Memory B cell (primary cell): ENCODE measurements around the gene KIAA0753.

Source experiments
- ATAC-seq: fragments of 150-1000 bp; cut with Tn5 transposase; 2 replicates; pipeline ENCODE4 v1.10.0; 2021; ENCODE audit warnings: low read depth, mild to moderate bottlenecking, moderate library complexity
- DNase-seq, 2 donors: peaks; one replicate each; pipeline ENCODE4 v3.0.0; 2022; ENCODE audit warnings: low spot score in 2 of 2
- H3K27ac Mint-ChIP-seq: one replicate; pipeline ENCODE4 v1.8.0; 2022; ENCODE audit warnings: mild to moderate bottlenecking, moderate library complexity, mixed read lengths
- H3K27me3 Mint-ChIP-seq: one replicate; pipeline ENCODE4 v1.8.0; 2022; ENCODE audit warnings: mixed read lengths
- H3K36me3 Mint-ChIP-seq: one replicate; pipeline ENCODE4 v1.8.0; 2022; ENCODE audit warnings: mild to moderate bottlenecking, mixed read lengths
- H3K4me1 Mint-ChIP-seq: one replicate; pipeline ENCODE4 v1.8.0; 2022; ENCODE audit warnings: mixed read lengths
- H3K4me3 Mint-ChIP-seq: one replicate; pipeline ENCODE4 v1.8.0; 2022; ENCODE audit warnings: mild to moderate bottlenecking, moderate library complexity, mixed read lengths
- H3K9me3 Mint-ChIP-seq: one replicate; pipeline ENCODE4 v1.8.0; 2022; ENCODE audit warnings: mixed read lengths

KIAA0753 gene

GRCh38 chr17:6555331-6556120 lies 85.0 kb downstream of the KIAA0753 start:
- peaks cover under 1% of the 10 kb centered on the region for H3K9me3 Mint-ChIP-seq
- DNase-seq (peak in 1 of 2 donors; percentile 38), ATAC-seq (peak; percentile 46)
- H3K27me3 Mint-ChIP-seq = peaks cover 31% of the 10 kb centered on the region
- peaks cover 13% of the 10 kb centered on the region for H3K4me1 Mint-ChIP-seq
- peak overlapping the region; percentile 81 for H3K4me3 Mint-ChIP-seq
- H3K36me3 Mint-ChIP-seq = no peaks in the 10 kb centered on the region
- H3K27ac Mint-ChIP-seq = no peak overlapping the region

- no peaks in the 10 kb centered on the region for H3K9me3 Mint-ChIP-seq
- H3K36me3 Mint-ChIP-seq = no peaks in the 10 kb centered on the region
- peaks cover 11% of the 10 kb centered on the region for H3K4me1 Mint-ChIP-seq
- DNase-seq (no peak), ATAC-seq (no peak)
- peak overlapping the region; percentile 81 for H3K4me3 Mint-ChIP-seq
- H3K27me3 Mint-ChIP-seq = peaks cover 25% of the 10 kb centered on the region
- H3K27ac Mint-ChIP-seq = no peak overlapping the region
Observed at GRCh38 chr17:6554871-6555330, 85.6 kb downstream of the KIAA0753 start.

GRCh38 chr17:6554342-6554741 lies 86.2 kb downstream of the KIAA0753 start:
- Mint-ChIP-seq H3K9me3 (no peaks in the 10 kb centered on the region), H3K27ac (no peak overlapping the region), H3K4me1 (peaks cover 11% of the 10 kb centered on the region), H3K4me3 (no peak overlapping the region), H3K36me3 (no peaks in the 10 kb centered on the region), H3K27me3 (peaks cover 25% of the 10 kb centered on the region)
- DNase-seq (no peak), ATAC-seq (no peak)

- ATAC-seq (no peak), DNase-seq (no peak)
- H3K4me3 Mint-ChIP-seq = no peak overlapping the region
- H3K36me3 Mint-ChIP-seq = no peaks in the 10 kb centered on the region
- no peak overlapping the region for H3K27ac Mint-ChIP-seq
- peaks cover 21% of the 10 kb centered on the region for H3K27me3 Mint-ChIP-seq
- peaks cover 18% of the 10 kb centered on the region for H3K4me1 Mint-ChIP-seq
- no peaks in the 10 kb centered on the region for H3K9me3 Mint-ChIP-seq
Observed at GRCh38 chr17:6551869-6552531, 88.5 kb downstream of the KIAA0753 start.

- H3K4me1 Mint-ChIP-seq = peaks cover 13% of the 10 kb centered on the region
Observed at GRCh38 chr17:6551356-6551755, 89.2 kb downstream of the KIAA0753 start.

GRCh38 chr17:6549384-6550036 lies 91.0 kb downstream of the KIAA0753 start:
- Mint-ChIP-seq H3K27me3 (peaks cover 12% of the 10 kb centered on the region), H3K27ac (no peak overlapping the region), H3K4me1 (peaks cover 7% of the 10 kb centered on the region), H3K4me3 (no peak overlapping the region), H3K9me3 (no peaks in the 10 kb centered on the region), H3K36me3 (no peaks in the 10 kb centered on the region)
- DNase-seq = no peak
- ATAC-seq = no peak

More at GRCh38 chr17:6551356-6551755, 89.2 kb downstream of the KIAA0753 start:
- Mint-ChIP-seq H3K36me3 (no peaks in the 10 kb centered on the region), H3K27me3 (peaks cover 19% of the 10 kb centered on the region), H3K9me3 (no peaks in the 10 kb centered on the region), H3K27ac (no peak overlapping the region), H3K4me3 (no peak overlapping the region)
- DNase-seq = no peak
- no peak for ATAC-seq

- Mint-ChIP-seq H3K27me3 (peaks cover 7% of the 10 kb centered on the region), H3K9me3 (no peaks in the 10 kb centered on the region), H3K36me3 (no peaks in the 10 kb centered on the region), H3K4me1 (peaks cover 7% of the 10 kb centered on the region), H3K4me3 (no peak overlapping the region), H3K27ac (no peak overlapping the region)
- ATAC-seq (no peak), DNase-seq (no peak)
Observed at GRCh38 chr17:6548578-6549330, 91.8 kb downstream of the KIAA0753 start.

GRCh38 chr17:6548034-6548433 lies 92.5 kb downstream of the KIAA0753 start:
- DNase-seq = no peak
- Mint-ChIP-seq H3K27ac (no peak overlapping the region), H3K27me3 (peaks cover 1% of the 10 kb centered on the region), H3K9me3 (no peaks in the 10 kb centered on the region), H3K4me1 (peaks cover 7% of the 10 kb centered on the region), H3K4me3 (no peak overlapping the region), H3K36me3 (no peaks in the 10 kb centered on the region)
- no peak for ATAC-seq

GRCh38 chr17:6547336-6547735 lies 93.2 kb downstream of the KIAA0753 start:
- H3K4me1 Mint-ChIP-seq = peaks cover 7% of the 10 kb centered on the region
- no peaks in the 10 kb centered on the region for H3K36me3 Mint-ChIP-seq
- H3K27ac Mint-ChIP-seq = no peak overlapping the region
- DNase-seq (no peak), ATAC-seq (no peak)
- peaks cover 1% of the 10 kb centered on the region for H3K27me3 Mint-ChIP-seq
- no peaks in the 10 kb centered on the region for H3K9me3 Mint-ChIP-seq
- no peak overlapping the region for H3K4me3 Mint-ChIP-seq

GRCh38 chr17:6546069-6546718 lies 94.3 kb downstream of the KIAA0753 start:
- Mint-ChIP-seq H3K9me3 (no peaks in the 10 kb centered on the region), H3K4me1 (peaks cover 7% of the 10 kb centered on the region), H3K4me3 (no peak overlapping the region), H3K36me3 (no peaks in the 10 kb centered on the region), H3K27ac (no peak overlapping the region), H3K27me3 (peaks cover 3% of the 10 kb centered on the region)
- ATAC-seq = no peak
- DNase-seq = no peak

GRCh38 chr17:6545291-6545690 lies 95.2 kb downstream of the KIAA0753 start:
- Mint-ChIP-seq H3K27ac (no peak overlapping the region), H3K9me3 (no peaks in the 10 kb centered on the region), H3K36me3 (no peaks in the 10 kb centered on the region), H3K27me3 (peaks cover 3% of the 10 kb centered on the region), H3K4me3 (no peak overlapping the region), H3K4me1 (peaks cover 7% of the 10 kb centered on the region)
- no peak for DNase-seq
- ATAC-seq = no peak

- Mint-ChIP-seq H3K27me3 (peaks cover 7% of the 10 kb centered on the region), H3K4me3 (no peak overlapping the region), H3K4me1 (peaks cover 7% of the 10 kb centered on the region), H3K9me3 (no peaks in the 10 kb centered on the region), H3K27ac (no peak overlapping the region), H3K36me3 (peaks cover 3% of the 10 kb centered on the region)
- ATAC-seq (no peak), DNase-seq (no peak)
Observed at GRCh38 chr17:6544011-6544370, 96.5 kb downstream of the KIAA0753 start.
